NCI-H1092 treated with DMSO at 0.1 percent for 48 hours (cell line): Measurements from ENCODE around the gene OR8H3.
"Not testable (repeated sequence)": the region's sequence is repeated elsewhere in the genome, so short reads cannot be mapped to it uniquely, and the experiment has no call there.

Experiments used
- DNase-seq: peaks from one replicate; lab custom pipeline; 2025; lab: John Stamatoyannopoulos, UW

The OR8H3 gene, protein sequence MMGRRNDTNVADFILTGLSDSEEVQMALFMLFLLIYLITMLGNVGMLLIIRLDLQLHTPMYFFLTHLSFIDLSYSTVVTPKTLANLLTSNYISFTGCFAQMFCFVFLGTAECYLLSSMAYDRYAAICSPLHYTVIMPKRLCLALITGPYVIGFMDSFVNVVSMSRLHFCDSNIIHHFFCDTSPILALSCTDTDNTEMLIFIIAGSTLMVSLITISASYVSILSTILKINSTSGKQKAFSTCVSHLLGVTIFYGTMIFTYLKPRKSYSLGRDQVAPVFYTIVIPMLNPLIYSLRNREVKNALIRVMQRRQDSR

DNA sequence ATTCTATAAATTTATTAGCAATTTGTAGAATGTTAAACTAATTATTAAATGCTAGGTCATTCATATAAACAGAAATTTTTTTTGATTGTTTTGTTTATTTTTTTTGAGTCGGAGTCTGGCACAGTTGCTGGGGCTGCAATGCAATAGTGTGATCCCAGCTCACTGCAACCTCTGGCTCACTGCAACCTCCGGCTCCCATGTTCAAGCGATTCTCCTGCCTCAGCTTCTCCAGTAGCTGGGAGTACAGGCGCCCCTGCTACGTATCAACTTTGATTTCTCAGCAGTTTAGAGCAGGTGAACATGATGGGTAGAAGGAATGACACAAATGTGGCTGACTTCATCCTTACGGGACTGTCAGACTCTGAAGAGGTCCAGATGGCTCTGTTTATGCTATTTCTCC is at the start of gene OR8H3:
TSS of gene OR8H3 (plus strand) at position 301 of the 400 bp plus-strand sequence. CDS start at position 301, 0 bp downstream.
- no peak for DNase-seq

DNA sequence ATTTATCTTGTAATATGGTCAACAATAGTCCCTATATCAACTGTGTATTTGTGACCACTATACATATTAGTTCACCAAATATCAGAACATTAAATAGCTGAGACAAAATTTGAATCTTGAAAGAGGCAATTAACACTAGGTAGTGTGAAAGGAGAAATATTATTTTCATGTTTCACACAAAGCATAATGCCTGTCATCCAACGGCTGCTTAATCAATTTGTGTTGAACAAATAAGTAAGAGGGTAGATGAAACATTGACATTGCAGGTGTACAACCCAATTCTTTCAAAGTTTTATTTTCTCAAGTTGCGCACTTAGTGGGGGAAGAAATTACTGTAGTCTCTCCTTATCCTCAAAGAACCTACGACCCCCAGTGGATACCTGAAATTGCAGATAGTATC is 32.5 kb upstream of the OR8H3 start:
- no peak for DNase-seq

DNA sequence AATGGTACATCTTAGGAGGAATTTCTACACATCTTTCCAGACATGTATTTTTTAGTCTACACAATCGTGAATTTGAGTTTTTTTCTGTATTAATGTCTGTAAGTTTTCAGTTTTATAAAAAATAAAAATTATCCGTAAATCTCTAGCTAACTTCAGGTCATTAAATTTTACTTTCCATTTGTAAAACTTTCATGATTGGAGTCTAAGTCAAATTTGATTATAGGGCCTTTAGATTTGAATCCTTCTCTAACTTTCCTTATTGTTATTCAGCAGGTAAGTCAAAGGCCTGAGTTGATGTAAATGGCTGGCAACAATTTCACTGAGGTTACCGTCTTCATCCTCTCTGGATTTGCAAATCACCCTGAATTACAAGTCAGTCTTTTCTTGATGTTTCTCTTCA is 29.2 kb upstream of the OR8H3 start, which contains the start of gene OR8I2:
TSS of gene OR8I2 (plus strand) at position 301 of the 400 bp plus-strand sequence. CDS start at position 301, 0 bp downstream.
- DNase-seq = no peak

DNA sequence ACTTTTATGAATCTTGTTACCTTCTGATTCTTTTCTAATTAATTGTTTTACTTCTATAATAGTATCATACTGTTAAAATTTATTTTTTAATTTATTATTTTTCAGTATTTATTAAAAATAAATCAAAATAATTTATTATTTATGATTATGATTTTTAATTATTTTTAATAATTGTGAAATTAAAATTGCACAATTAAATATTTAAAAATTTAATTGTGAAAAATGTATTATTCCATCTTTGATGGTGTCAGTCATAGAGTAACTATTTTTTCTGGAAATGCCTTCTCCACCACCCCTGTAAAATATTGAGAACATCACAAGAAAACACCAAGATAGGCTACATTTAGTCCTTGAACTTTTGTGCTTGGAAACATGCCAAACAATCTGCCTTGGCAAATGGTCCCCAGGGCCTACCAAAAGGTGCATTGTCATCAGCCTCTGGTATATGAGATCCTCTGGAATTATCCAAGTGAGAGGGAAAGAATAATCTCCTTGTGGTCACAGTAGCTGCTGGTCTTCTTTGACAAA is 18.9 kb upstream of the OR8H3 start, which contains the start of gene OR8H2:
TSS of gene OR8H2 (plus strand) at position 478 of the 528 bp plus-strand sequence. CDS start 1,356 bp downstream, outside the sequence.
- DNase-seq = no peak

DNA sequence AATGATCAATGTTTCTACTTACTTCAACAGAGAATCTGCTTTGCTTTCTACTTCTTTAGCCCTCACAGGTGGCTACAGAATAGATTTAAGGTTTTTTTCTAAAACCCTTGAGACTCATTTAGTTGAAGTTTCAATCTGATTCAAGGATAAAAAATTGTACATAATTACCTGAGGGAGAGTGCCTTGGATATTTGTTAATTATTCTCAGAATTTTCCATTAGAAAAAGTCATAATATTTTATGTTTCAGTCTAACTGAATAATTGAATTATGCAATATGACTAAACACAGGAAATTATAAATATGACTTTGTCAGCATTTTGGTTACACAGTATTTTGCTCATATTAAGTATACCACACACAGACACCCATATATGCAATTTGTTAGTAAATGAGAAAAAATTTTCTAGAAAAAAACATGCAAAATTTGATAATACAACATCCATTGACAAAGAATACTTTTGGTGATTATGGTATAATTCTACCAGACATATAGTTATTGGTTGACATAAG is 18.0 kb downstream of the OR8H3 start, which contains the start of gene OR8J3:
TSS of gene OR8J3 (minus strand) at position 51 of the 511 bp plus-strand sequence. CDS start 2,483 bp downstream, outside the sequence.
- DNase-seq = no peak

DNA sequence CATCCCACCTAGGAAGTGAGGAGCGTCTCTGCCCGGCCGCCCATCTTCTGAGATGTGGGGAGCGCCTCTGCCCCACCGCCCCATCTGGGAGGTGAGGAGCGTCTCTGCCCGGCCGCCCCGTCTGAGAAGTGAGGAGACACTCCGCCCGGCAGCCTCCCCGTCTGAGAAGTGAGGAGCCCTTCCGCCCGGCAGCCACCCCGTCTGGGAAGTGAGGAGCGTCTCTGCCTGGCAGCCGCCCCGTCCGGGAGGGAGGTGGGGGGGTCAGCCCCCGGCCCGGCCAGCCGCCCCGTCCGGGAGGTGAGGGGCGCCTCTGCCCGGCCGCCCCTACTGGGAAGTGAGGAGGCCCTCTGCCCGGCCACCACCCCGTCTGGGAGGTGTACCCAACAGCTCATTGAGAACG is 21.5 kb downstream of the OR8H3 start:
- DNase-seq = not testable (repeated sequence)

DNA sequence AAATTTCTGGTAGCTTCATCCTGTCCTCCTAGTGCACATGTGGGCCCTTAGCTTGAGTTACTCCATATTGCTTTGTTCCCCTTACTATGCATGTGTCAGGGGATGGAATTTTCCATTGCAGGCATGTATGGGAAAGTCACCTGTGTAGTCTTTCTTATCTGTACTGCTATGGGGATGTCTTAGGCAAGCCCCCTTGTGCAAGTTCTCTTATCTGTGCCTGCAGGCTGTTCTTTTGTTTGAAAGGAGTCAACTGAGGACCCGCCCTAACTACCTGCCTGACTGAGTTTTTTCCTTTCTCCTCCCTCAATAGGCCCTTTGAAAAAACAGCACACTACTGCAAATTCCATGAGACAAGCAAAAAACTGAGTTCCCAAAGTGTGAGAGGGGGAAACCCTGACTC is 29.2 kb downstream of the OR8H3 start:
- DNase-seq = no peak

DNA sequence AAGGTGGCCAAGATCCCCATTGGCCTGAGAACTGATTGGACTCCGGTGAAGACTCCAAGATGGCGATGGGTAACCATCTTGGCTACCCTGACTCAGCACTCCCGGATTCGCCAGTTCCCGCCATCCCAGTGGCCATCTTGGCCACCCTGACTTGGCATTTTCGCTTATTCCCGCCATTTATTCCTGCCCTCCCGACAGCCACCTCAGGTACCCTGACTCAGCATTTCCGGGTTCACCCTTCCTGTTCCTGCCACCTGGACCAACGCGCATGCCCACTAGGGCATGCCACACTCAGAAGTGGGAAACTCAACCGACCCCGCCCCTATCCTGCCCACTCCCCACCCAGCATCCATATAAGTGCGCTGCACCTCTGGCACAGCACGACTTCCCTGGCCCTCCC is 30.2 kb downstream of the OR8H3 start:
- DNase-seq = no peak

DNA sequence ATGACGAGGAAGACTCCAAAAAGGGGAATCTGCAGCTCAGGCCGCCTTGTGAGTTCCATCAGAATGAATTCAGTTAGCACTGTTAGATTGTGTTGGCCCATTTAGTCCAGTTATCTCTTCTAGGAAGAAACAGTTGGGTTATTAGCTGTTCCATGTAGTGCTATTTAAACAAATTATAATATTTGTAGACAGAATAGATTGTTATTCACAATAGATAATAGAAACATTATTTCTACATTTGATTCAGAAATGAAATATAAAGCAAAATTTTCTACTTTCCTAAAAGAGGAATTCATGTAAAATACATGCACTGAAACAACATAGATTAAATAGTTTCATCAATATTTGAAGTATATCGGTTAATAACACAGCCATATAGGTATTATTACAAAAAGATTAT is 38.0 kb downstream of the OR8H3 start, which contains the start of gene OR8K5:
TSS of gene OR8K5 (minus strand) at position 101 of the 400 bp plus-strand sequence. CDS start at position 101, 0 bp downstream.
- DNase-seq = no peak

DNA sequence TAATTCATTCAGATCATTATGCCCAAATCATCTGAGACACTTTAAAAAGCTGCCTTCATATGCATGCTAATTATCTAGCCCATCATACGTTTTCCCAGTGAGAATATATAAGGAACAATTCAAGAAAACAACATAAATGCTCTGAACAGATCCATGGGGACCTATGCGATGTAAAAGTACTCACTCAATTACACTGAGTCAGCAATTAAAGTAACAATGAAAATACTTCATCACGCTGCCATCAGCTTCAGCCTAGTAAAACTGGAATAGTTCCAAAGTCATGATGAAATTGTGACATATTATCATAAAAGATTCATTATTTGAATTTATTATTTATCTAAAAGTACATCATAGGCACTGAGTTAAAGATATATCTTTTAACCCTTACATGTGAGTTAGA is 41.6 kb downstream of the OR8H3 start:
- no peak for DNase-seq

DNA sequence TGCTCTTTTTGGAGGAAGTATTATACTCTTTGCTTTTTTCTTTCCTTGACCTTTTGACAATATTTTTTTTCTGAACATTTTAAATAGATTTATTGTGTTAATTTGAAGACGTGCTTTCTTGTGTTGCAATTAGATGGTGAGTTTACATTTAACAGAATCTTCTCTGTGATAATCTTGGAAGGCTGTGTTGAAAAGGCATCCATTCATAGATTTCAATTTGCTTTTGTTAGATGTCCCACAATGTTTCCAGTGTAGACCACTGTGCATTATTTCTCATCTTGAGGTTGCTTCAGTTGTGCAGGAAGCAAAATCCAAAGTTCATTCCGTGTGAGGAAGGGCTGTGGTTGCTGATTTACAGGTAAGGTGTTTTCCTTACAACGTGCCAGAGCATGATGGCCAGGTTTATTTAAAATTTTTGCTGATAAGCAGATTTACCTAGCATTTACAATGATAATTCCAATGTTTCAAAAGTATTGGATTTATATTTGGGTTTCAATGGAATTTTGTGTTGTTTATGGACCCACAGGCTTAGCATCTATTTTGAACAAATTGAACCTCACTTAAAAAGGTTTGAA is 50.2 kb downstream of the OR8H3 start:
- no peak for DNase-seq
